NCI-H526 (cell line): ENCODE results near the gene ACSL5.
"Not testable (repeated sequence)": the region's sequence is repeated elsewhere in the genome, so short reads cannot be mapped to it uniquely, and the experiment has no call there.

Experiments used
- DNase-seq, 2 experiments: peaks; one replicate each; lab custom pipeline; 2025; lab: John Stamatoyannopoulos, UW

Gene ACSL5

DNA sequence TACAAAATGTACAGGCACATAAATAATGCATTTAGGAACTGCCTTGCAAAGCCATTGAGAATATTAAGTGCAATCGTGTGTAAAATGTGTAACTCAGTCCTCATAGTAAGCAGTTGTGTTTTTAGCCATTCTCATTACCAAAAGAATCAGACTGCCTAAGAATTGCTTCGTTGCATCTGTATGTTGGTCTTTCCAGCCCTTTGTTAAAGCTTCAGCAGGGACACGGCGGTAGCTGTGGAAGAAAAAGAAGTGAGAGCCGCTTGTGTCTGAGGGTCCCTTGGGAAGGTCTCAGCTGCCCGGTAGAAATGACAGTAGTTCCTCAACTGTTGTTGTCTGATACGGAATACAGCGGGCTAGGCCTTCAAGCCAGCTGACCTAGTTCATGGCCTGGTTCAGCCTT is 22.8 kb upstream of the ACSL5 start:
- no peak for DNase-seq

DNA sequence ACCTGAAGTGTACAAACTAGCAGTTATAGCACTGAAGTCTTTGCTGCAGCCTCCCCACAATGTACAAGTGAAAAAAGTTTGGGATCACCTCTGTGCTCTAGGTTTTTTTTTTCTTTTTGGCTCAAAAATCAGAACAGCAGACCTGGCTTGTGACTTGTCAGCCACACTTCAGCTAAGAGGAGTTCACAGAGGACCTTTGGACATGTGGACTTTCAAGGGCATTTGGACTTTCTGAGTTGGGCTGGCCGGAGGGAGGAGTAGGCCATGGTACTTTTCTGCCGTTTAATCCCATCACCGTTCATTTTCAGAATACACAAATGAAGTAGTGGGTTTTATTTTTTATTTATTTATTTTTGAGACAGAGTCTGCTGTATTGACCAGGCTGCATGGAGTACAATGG is 21.9 kb upstream of the ACSL5 start:
- DNase-seq = no peak

DNA sequence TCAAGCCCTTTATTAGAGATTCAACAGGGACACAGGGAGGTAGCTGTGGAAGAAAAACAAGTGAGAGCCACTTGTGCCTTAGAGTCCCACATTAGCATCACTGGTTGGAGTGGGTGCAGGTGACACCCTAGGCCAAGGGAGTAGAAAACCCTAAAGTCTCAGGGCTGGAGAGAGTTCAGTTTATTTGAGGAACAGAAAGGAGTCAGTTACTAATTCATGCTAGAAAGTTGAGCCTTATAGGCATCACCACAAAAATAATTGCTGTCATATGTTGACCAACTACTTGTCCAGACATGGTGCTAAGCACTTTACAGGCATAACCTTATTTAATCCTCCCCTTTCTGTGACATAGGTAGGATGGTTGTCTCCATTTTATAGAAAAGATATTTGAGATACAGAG is 20.9 kb upstream of the ACSL5 start:
- DNase-seq = no peak

DNA sequence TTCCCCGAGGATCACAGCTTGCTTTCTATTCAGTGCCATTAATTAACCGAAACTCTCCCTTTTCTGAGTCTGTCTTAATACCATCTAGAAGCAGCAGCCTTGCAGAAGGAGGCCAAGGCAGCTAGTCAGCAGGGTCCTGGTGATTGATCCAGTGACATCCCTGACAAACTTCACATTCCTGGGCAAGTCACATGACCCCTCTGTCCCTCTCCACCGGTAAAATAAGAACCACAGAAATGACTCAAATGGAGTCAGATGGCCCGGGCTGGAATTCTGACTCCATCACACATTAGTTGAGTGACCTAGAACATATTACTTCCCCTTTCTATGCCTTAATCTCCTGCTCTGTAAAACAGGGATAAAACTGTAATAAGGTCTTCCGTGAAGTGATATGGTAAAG is 17.2 kb upstream of the ACSL5 start:
- DNase-seq = no peak

DNA sequence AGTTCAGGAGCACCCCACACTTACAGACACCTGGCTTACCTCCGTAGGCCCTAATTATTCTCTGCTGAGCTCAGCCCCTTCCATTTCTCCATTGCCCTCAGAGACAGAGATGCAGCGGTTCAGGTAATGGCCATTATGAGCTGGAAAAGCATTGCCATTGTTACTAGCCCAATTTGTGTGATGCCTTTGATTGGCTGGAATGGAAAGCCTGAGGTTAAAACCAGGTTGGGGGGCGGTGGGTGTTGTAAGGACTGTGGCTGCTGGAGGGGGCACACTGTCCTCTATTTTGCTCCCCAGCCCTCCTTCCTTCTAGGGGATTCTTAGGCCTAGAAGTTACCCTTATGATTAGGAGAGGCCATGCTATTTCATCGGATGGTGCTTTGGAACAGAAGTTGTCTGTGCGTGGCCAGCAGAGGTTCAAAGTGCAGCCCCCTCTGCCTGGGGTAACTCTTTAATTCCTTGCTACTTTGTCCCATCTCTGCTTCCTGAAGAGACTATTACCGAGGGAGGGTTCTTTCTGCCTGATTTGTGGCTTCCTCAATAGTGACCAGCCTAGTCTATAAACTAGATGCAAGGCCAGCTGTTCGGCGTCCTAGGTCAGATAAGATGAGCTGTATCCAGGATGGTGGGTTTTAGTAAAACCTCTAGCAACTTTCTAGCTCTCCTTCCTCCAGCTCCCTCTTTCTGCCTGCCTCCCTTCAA is 14.2 kb upstream of the ACSL5 start:
- no peak for DNase-seq

DNA sequence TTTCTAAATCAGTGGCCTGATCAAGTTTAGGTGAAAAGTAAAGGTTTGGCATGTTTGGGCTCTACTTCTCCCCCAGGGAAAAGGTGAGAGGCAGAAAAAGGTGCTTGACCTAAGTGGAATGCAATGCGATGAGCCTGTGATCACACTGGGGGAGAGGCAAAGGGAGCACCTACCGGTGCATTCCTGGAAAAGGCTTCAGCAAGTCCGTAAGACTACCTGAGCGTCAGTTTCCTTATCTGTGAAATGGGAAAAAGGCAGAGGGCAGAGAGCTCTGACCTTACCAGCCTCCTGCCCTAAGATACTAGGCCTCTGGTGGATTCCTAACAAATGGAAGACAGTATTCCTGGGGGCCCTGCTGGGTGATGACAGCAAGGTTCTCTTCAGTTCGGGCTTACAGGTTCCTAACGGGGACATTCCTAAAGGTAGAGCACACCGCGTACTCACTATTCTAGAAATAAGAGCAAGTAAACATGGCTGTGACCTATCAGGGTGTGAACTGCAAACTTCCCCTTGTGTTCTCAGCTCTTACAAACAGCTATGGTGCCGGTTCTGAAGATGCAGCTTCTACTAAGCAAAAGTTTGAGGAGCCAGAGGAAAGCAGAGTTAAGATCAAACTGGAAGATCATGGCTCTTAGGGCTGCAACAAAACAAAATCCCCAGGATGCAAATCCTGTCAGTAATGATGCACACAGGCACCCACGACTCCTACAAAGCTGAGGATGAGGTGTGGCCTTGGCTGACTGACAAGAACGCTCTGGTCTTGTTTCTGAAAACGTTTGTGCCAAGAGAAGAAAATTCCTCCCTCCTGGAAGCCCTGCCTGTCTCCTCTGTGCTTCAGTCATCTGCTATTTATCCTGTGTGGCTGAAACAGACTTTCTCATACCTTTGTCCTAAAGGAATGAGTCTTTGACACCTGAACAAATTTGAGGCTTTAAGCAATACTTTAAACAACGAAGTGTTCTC is 13.3 kb upstream of the ACSL5 start:
- no peak for DNase-seq

DNA sequence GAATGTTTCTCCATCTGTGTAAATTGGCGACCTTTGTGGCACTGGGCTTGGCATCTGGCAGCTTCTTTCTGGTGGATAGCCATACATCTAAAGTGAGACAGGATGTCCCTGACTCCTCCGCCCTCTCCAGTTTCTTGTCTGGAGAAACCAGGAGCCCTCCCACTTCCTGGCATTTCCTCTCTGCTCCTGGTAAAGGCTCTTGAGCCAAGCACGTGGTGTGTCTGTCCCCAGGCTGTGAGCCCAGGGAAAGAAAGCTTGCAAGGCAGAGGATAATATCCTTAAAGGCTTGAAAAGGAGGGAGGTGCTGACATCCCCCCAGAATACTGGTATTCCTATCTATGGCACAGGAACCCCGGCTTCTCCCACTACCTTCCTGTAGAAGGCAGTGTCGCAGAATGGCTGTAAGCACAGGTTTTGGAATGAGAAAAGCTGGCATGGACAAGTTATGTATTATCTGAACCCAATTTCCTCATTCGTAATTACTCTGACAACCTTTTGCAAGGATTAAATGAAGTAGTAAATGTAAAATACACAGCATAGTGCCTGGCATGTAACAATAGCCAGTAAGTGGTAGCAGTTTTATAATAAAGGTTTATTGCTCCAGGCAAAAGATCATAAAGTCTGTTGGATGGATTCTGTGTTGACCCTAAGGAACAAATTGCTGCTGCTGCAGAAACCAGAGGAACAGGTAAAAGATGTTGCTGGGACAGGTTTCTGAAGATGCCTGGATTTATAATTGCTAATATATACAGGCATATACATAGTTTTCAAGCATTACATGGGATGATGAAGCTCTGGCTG is 11.8 kb upstream of the ACSL5 start:
- no peak for DNase-seq

DNA sequence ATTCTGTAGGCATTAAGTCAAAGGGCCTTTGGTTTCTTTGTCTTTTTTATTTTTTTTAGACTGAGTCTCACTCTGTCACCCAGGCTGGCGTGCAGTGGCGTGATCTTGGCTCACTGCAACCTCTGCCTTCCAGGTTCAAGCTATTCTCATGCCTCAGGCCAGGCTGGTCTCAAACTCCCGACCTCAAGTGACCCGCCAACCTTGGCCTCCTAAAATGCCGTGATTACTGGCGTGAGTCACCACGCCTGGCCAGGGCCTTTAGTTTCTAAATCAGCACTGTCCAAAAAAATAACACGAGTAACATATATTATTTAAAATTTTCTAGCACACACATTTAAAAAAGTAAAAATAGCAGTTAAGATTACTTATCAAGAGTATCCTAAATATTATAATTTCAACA is 11.1 kb upstream of the ACSL5 start:
- no peak for DNase-seq

DNA sequence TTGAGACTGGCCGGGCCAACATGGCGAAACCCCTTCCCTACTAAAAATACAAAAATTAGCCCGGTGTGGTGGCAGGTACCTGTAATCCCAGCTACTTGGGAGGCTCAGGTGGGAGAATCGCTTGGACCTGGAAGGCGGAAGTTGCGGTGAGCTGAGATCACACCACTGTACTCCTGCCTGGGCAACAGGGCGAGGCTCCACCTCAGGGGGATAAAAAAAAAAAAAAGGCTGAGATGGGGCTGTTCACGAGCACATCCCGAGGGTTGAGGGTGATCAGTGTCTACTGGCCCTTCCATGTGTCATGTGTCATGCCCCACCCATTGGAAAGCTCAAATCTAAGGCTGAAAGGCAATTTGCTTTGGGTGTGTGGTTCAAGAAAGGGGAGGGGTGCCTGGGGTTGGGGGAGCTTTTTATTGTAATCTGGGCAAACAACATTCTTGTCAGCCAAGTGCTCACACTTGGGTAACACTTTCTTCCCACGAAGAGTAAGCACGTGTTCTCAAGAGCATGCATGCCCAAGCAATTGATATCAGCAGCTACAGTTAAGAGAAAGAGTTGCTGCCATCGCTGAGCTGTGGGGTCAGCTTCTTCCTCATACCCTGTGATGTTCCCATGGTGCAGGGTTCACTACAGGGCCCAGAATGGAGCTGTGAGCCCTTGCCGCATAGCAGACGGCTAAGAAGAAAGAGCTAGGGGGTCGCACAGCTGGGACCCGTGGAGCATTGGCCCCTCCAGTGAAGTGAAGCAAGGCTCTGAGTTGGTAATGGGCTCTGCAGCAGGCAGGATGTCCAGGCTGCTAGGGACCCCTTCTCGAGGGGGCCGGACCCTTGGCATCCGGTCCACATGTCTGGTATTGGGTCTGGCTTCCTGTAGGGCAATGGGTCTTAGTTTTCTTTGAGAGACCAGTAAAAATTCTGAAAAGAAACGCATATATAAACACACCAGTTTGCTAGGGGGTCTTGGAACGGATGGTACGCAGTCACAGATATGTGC is 9.9 kb upstream of the ACSL5 start:
- DNase-seq = no peak

DNA sequence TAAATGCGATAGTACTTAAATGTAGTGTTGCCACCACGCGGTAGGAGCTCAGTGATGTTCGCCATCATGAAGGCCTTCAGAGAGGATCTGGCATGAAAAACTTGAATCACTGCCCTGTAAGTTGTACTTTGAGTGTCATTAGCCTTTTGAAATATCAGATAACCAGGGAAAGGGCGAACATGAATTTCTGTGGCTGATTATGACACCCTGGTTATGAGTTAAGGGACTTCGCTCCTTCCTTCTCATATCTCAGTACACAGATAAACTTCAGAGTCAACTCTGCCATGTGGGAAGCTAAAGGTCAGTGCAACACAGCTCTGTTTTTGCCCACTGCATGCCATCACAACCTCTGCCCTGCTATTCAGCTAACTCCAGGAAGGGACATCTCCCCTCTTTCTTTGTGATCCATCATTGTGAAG is 8.9 kb upstream of the ACSL5 start:
- no peak for DNase-seq

DNA sequence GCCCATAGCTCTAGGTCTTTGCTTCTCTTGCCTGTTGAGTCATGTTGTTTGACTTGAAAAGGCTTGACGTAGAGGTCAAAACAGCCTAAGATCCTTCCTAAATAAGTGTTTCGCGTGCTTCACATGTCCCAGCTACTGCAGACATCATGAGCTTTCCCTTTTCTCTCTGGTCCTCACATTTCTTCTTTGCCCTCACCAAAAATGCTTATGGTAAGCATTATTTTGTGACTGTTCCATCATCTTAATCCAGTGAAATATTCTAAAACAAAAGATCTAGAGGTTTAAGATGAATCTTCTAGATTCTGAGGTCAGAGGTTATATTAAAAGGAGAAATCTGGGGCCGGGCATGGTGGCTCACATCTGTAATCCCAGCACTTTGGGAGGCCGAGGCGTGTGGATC is 8.5 kb upstream of the ACSL5 start:
- no peak for DNase-seq

DNA sequence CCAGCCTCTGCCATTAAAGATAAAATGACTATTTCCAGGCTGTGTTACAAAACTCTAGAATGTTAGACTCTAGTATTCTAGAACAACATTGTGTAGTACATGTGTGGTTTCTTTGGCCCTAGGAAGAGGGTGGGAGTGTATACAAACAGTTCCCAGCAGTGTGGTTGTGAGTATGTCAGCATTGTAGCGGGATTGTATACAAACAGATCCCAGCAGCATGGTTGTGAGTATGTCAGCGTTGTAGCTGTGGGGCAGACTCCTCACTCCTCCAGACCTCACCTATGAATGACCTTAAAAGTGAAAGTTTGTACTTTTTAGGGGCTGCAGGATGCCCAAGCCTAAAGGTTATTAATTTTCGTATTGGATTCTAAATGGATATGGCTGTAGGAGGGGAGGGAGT is 6.9 kb upstream of the ACSL5 start:
- no peak for DNase-seq

DNA sequence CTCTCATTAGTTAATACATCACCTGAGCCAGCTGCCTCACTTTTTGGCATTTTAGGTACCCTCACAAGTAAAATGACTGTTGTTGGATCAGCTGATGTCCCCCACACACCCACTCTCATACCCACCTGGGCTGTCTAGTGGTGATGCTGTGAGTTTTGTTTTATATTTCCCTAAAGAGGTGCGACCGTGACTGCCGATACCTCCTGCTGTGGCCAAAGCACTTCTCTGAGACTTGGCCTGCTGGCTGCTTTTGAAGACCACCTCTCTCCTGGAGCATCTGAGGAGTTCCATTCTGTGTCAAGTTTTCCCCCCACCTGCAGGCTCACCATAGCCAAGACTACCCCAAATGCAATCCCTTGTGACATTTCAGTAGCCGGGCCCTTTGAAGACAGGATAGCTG is 6.4 kb upstream of the ACSL5 start:
- no peak for DNase-seq

DNA sequence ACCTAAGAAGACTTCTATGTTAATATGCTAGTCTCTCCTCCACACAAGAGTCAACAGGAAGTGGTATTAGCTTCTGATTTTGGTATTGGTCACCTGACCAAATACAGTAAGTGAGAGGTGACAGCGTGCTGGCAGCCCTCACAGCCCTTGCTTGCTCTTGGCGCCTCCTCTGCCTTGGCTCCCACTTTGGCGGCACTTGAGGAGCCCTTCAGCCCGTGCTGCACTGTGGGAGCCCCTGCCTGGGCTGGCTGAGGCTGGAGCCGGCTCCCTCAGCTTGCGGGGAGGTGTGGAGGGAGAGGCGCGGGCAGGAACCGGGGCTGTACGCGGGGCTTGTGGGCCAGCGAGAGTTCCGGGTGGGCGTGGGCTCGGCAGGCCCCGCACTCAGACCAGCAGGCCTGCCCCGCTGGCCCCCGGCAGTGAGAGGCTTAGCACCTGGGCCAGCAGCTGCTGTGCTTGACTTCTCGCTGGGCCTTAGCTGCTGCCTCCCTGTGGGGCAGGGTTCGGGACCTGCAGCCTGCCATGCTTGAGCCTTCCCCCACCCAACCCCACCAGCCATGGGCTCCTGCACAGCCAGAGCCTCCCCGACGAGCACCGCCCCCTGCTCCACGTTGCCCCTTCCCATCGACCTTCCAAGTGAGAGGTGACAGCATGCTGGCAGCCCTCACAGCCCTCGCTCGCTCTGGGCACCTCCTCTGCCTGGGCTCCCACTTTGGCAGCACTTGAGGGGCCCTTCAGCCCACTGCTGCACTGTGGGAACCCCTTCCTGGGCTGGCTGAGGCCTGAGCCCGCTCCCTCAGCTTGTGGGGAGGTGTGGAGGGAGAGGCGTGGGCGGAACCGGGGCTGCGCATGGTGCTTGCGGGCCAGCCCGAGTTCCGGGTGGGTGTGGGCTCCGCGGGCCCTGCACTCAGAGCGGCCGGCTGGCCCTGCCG is 4.2 kb upstream of the ACSL5 start:
- DNase-seq = no peak

DNA sequence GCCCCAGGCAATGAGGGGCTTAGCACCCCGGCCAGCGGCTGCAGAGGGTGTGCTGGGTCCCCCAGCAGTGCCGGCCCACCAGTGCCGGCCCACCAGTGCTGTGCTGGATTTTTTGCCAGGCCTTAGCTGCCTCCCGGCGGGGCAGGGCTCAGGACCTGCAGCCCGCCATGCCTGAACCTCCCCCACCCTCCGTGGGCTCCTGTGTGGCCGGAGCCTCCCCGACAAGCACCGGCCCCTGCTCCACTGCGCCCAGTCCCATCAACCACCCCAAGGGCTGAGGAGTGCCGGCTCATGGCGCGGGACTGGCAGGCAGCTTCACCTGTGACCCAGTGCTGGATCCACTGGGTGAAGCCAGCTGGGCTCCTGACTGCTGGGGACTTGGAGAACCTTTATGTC is 3.5 kb upstream of the ACSL5 start:
- DNase-seq = no peak

DNA sequence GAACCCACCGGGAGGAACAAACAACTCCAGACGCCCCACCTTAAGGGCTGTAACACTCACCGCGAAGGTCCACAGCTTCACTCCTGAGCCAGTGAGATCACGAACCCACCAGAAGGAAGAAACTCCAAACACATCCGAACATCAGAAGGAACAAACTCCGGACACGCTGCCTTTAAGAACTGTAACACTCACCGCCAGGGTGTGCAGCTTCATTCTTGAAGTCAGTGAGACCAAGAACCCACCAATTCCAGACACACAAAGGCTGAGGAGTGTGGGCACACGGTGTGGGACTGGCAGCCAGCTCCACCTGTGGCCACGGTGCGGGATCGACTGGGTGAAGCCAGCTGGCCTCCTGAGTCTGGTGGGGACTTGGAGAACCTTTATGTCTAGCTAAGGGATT is 2.6 kb upstream of the ACSL5 start:
- DNase-seq = not testable (repeated sequence)

DNA sequence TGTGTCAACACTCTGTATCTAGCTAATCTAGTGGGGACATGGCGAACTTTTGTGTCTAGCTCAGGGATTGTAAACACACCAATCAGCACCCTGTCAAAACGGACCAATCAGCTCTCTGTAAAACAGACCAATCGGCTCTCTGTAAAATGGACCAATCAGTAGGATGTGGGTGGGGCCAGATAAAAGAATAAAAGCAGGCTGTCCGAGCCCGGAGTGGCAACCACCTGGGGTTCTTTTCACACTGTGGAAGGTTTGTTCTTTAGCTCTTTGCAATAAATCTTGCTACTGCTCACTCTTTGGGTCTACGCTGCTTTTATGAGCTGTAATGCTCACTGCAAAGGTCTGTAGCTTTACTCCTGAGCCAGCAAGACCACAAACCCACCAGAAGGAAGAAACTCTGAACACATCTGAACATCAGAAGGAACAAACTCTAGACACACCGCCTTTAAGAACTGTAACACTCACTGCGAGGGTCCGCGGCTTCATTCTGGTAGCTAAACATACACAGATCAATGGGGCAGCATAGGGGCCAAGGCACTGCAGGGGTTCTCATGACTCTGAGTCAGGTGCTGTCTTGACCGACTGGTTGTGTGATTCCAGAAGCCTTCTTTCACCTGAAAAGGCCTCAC is 1.6 kb upstream of the ACSL5 start:
- DNase-seq = not testable (repeated sequence)

DNA sequence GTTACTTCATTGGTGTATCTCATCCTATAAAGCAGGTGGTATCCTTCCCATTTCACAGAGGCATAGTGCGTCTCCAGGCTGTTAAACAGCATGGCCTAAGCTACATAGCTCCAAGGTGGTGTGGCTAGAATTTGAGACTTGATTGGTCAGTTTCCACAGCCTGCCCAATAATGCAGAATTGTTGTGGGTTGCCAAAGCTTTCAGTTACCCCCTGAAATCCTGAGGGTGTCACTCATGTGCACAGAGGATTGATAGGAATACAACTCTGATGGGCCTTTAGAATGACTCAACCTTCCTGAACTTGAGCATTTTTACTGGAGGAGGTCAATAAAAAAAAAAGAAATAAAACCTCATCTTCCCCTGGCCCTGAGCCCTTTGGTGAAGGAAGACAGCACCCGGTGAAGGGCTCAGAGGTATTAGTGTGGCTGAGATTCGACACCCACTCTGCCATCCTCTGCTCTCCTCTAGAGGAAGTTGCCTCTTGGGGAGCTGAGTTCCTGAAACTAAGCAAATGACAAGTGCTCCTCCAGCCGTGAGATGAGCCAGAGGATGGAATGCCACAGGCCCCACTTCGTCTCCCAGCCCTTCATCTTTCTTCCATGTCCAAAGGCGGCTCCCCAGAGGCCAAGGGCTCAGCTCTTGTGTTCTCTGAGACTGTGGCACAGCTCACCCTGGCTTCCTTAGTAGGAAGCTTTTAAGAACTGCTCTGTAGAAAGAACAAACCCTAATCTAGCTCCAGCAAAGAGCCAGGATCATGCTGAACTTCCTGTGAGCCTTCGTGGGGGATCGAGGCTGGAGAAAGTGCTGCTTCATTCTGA is 1.0 kb downstream of the ACSL5 start:
- no peak for DNase-seq
